ENCODE measurements around the gene GLTP. TPM values are rescaled to one million over a fixed set of nuclear protein-coding genes. Genes with fewer than 3 reads are reported as not detected.
A peak's percentile ranks its signal among the peaks of the same experiment; 100 is the strongest.

Gene GLTP
- total and polyA plus RNA-seq, 2 experiments from 2014 or later: 28.4 to 33.4 TPM

DNA sequence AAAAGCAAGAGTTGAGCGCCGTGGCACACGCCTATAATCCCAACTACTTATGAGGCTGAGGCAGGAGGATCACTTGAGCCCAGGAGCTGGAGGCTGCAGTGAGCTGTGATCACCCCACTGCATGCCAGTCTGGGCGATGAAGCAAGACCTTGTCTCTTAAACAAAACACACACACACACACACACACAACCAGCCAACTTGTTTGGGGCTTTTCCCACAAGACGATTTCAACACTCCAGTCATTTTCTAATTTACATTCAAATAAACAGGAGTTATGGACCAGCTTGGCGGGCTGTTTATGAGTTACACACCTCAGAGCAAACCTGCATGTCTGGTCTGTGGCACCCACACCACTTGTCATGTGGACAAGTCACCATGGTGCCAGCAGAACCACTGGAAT is 6.7 kb downstream of the GLTP start:
- no peak overlapping the region for H3K27ac ChIP-seq
- TF ChIP-seq EZH2phosphoT487 (IDR thresholded peaks at IDR 0.05; ENCODE audit: low read depth, severe bottlenecking, unreplicated experiment) (no peak), EZH2 (IDR thresholded peaks at IDR 0.05; ENCODE audit: borderline replicate concordance) (no peak)
- TF ChIP-seq, protein P1, sequence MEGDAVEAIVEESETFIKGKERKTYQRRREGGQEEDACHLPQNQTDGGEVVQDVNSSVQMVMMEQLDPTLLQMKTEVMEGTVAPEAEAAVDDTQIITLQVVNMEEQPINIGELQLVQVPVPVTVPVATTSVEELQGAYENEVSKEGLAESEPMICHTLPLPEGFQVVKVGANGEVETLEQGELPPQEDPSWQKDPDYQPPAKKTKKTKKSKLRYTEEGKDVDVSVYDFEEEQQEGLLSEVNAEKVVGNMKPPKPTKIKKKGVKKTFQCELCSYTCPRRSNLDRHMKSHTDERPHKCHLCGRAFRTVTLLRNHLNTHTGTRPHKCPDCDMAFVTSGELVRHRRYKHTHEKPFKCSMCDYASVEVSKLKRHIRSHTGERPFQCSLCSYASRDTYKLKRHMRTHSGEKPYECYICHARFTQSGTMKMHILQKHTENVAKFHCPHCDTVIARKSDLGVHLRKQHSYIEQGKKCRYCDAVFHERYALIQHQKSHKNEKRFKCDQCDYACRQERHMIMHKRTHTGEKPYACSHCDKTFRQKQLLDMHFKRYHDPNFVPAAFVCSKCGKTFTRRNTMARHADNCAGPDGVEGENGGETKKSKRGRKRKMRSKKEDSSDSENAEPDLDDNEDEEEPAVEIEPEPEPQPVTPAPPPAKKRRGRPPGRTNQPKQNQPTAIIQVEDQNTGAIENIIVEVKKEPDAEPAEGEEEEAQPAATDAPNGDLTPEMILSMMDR (IDR thresholded peaks at IDR 0.05; ENCODE audit: poor library complexity): no peak
- H4K20me1 ChIP-seq (ENCODE audit: insufficient read depth, poor library complexity, severe bottlenecking): no peaks in the 10 kb centered on the region
- H3K4me3 ChIP-seq: no peak overlapping the region
- H3K9me2 ChIP-seq (replicated peaks; ENCODE audit: insufficient read depth): no peaks in the 10 kb centered on the region
- no peak for DNase-seq (ENCODE audit: low spot score)
- H2AFZ ChIP-seq: no peak overlapping the region
- peaks cover 48% of the 10 kb centered on the region for H3K79me2 ChIP-seq
- no peak overlapping the region for H3K4me2 ChIP-seq
- no peaks in the 10 kb centered on the region for H3K9me3 ChIP-seq (ENCODE audit: low read depth)
- H3K4me1 ChIP-seq (ENCODE audit: insufficient read depth): peaks cover 16% of the 10 kb centered on the region
- WGBS (ENCODE audit: low lambda C conversion rate, missing lambda C conversion rate): 96% methylated on average over 3 of the region's 6 CpGs
- no peaks in the 10 kb centered on the region for H3K27me3 ChIP-seq
- H3K36me3 ChIP-seq (replicated peaks; ENCODE audit: insufficient read depth, low read depth): no peaks in the 10 kb centered on the region

DNA sequence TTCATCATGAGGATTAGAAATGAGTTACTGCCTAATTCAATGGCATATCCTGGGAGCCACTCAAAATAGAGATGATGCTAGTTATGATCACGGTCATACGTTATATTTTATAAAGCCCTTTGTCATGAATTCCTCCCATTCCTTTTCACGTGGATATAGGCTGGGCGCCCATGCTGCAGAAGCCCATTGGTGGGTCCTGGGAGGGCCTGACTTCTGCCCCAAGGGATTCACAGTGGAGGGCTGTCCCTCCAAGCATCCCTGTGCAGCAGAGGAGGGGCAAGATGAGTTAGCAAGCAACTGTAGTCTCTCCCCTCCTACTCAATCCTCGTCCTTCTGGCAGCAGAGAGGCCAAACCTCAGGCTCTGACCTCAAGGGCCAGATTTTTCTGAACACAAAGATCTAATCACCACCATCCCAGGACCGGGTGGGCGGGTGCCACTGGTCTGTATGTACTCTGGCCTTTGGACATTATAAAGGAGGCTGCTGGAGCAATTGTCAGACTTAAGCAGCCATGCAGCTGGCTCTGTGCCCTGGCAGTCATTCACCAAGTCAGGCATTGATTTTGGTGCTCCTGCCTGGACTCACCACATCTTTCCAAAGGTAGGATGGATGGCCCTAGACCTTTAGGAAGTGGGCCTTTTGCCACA is 8.6 kb downstream of the GLTP start:
- H3K9me2 ChIP-seq (replicated peaks; ENCODE audit: insufficient read depth): no peaks in the 10 kb centered on the region
- DNase-seq (ENCODE audit: low spot score): peak; percentile 43
- H3K9me3 ChIP-seq (ENCODE audit: low read depth): no peaks in the 10 kb centered on the region
- no peak overlapping the region for H2AFZ ChIP-seq
- 85% methylated on average over 7 of the region's 7 CpGs for WGBS (ENCODE audit: low lambda C conversion rate, missing lambda C conversion rate)
- no peak overlapping the region for H3K27ac ChIP-seq
- H3K36me3 ChIP-seq (replicated peaks; ENCODE audit: insufficient read depth, low read depth): no peaks in the 10 kb centered on the region
- H3K4me3 ChIP-seq: no peak overlapping the region
- peaks cover 15% of the 10 kb centered on the region for H3K4me1 ChIP-seq (ENCODE audit: insufficient read depth)
- H3K4me2 ChIP-seq: no peak overlapping the region
- TF ChIP-seq, protein P1 (IDR thresholded peaks at IDR 0.05; ENCODE audit: poor library complexity): no peak
- TF ChIP-seq EZH2phosphoT487 (IDR thresholded peaks at IDR 0.05; ENCODE audit: low read depth, severe bottlenecking, unreplicated experiment) (no peak), EZH2 (IDR thresholded peaks at IDR 0.05; ENCODE audit: borderline replicate concordance) (no peak)
- H4K20me1 ChIP-seq (ENCODE audit: insufficient read depth, poor library complexity, severe bottlenecking): no peaks in the 10 kb centered on the region
- peaks cover 41% of the 10 kb centered on the region for H3K79me2 ChIP-seq
- H3K27me3 ChIP-seq: no peaks in the 10 kb centered on the region

- H3K9me2 ChIP-seq (replicated peaks; ENCODE audit: insufficient read depth): no peaks in the 10 kb centered on the region
- no peak overlapping the region for H2AFZ ChIP-seq
- WGBS (ENCODE audit: low lambda C conversion rate, missing lambda C conversion rate): 71% methylated on average over 2 of the region's 2 CpGs
- peaks cover 43% of the 10 kb centered on the region for H3K79me2 ChIP-seq
- no peak overlapping the region for H3K4me2 ChIP-seq
- TF ChIP-seq, protein P1 (IDR thresholded peaks at IDR 0.05; ENCODE audit: poor library complexity): no peak
- no peak for TF ChIP-seq EZH2phosphoT487 (IDR thresholded peaks at IDR 0.05; ENCODE audit: low read depth, severe bottlenecking, unreplicated experiment)
- no peak for TF ChIP-seq EZH2 (IDR thresholded peaks at IDR 0.05; ENCODE audit: borderline replicate concordance)
- H3K27me3 ChIP-seq: no peaks in the 10 kb centered on the region
- no peaks in the 10 kb centered on the region for H4K20me1 ChIP-seq (ENCODE audit: insufficient read depth, poor library complexity, severe bottlenecking)
- no peaks in the 10 kb centered on the region for H3K36me3 ChIP-seq (replicated peaks; ENCODE audit: insufficient read depth, low read depth)
- no peak overlapping the region for H3K4me3 ChIP-seq
- no peak for DNase-seq (ENCODE audit: low spot score)
- peak overlapping the region; percentile 31 for H3K27ac ChIP-seq
- H3K9me3 ChIP-seq (ENCODE audit: low read depth): no peaks in the 10 kb centered on the region
- peaks cover 16% of the 10 kb centered on the region for H3K4me1 ChIP-seq (ENCODE audit: insufficient read depth)
These were observed 9.7 kb downstream of the GLTP start for GRCh38 chr12:109870648-109871047.
